Measurements from ENCODE around the gene FBF1. TPM values are rescaled to one million over a fixed set of nuclear protein-coding genes. Genes with fewer than 3 reads are reported as not detected.

The FBF1 gene
- total RNA-seq, 1 donor from 2014 or later = 3.8 TPM

- DNase-seq (ENCODE audit: low read depth) = no peak
- TF ChIP-seq CTCF (IDR thresholded peaks at IDR 0.05; ENCODE audit: insufficient read depth, low read length, poor library complexity, severe bottlenecking) = no peak
Observed at GRCh38 chr17:75981019-75981615, 40.3 kb upstream of the FBF1 start.

GRCh38 chr17:75980188-75981018 is 39.6 kb upstream of the FBF1 start:
- Histone ChIP-seq H3K27me3 (ENCODE audit: control insufficient read depth, insufficient read depth, low read length) (no peaks in the 10 kb centered on the region), H3K36me3 (ENCODE audit: control insufficient read depth, insufficient read depth, low read length) (no peaks in the 10 kb centered on the region), H3K4me3 (ENCODE audit: low read depth, low read length) (peak overlapping the region; percentile 77)
- no peak for TF ChIP-seq CTCF (IDR thresholded peaks at IDR 0.05; ENCODE audit: insufficient read depth, low read length, poor library complexity, severe bottlenecking)
- no peak for DNase-seq (ENCODE audit: low read depth)

More at GRCh38 chr17:75981019-75981615, 40.3 kb upstream of the FBF1 start:
- no peak overlapping the region for H3K4me3 ChIP-seq (ENCODE audit: low read depth, low read length)
- no peaks in the 10 kb centered on the region for H3K27me3 ChIP-seq (ENCODE audit: control insufficient read depth, insufficient read depth, low read length)
- H3K36me3 ChIP-seq (ENCODE audit: control insufficient read depth, insufficient read depth, low read length) = no peaks in the 10 kb centered on the region

- Histone ChIP-seq H3K27me3 (ENCODE audit: control insufficient read depth, insufficient read depth, low read length) (no peaks in the 10 kb centered on the region), H3K36me3 (ENCODE audit: control insufficient read depth, insufficient read depth, low read length) (no peaks in the 10 kb centered on the region), H3K4me3 (ENCODE audit: low read depth, low read length) (peak overlapping the region; percentile 77)
- DNase-seq (ENCODE audit: low read depth) = peak; percentile 16
- TF ChIP-seq CTCF (IDR thresholded peaks at IDR 0.05; ENCODE audit: insufficient read depth, low read length, poor library complexity, severe bottlenecking) = no peak
Observed at GRCh38 chr17:75979705-75980187, 38.9 kb upstream of the FBF1 start.

GRCh38 chr17:75978938-75979704 is 38.3 kb upstream of the FBF1 start, which contains the start of the genes ACOX1 and TEN1:
Gene ACOX1, minus strand, starts transcription at chr17:75979166. Its CDS starts 93 bp downstream, at chr17:75979073.
Gene TEN1, plus strand, starts transcription at chr17:75979240. Its CDS starts 6,953 bp downstream, at chr17:75986193.
- peak; percentile 80 for DNase-seq (ENCODE audit: low read depth)
- H3K27me3 ChIP-seq (ENCODE audit: control insufficient read depth, insufficient read depth, low read length) = no peaks in the 10 kb centered on the region
- no peaks in the 10 kb centered on the region for H3K36me3 ChIP-seq (ENCODE audit: control insufficient read depth, insufficient read depth, low read length)
- peak; percentile 10 for TF ChIP-seq CTCF (IDR thresholded peaks at IDR 0.05; ENCODE audit: insufficient read depth, low read length, poor library complexity, severe bottlenecking)
- peak within 1 kb of the TSS; percentile 77 for H3K4me3 ChIP-seq (ENCODE audit: low read depth, low read length)

GRCh38 chr17:75976175-75976848 is 35.5 kb upstream of the FBF1 start:
- Histone ChIP-seq H3K36me3 (ENCODE audit: control insufficient read depth, insufficient read depth, low read length) (no peaks in the 10 kb centered on the region), H3K27me3 (ENCODE audit: control insufficient read depth, insufficient read depth, low read length) (no peaks in the 10 kb centered on the region), H3K4me3 (ENCODE audit: low read depth, low read length) (no peak overlapping the region)
- DNase-seq (ENCODE audit: low read depth) = no peak
- TF ChIP-seq CTCF (IDR thresholded peaks at IDR 0.05; ENCODE audit: insufficient read depth, low read length, poor library complexity, severe bottlenecking) = no peak
